ENCODE measurements around the gene PCDH12.
A peak's percentile ranks its signal among the peaks of the same experiment; 100 is the strongest.

GRCh38 chr5:141958113-141958512, at the start of gene PCDH12:
- TF ChIP-seq, protein P1, sequence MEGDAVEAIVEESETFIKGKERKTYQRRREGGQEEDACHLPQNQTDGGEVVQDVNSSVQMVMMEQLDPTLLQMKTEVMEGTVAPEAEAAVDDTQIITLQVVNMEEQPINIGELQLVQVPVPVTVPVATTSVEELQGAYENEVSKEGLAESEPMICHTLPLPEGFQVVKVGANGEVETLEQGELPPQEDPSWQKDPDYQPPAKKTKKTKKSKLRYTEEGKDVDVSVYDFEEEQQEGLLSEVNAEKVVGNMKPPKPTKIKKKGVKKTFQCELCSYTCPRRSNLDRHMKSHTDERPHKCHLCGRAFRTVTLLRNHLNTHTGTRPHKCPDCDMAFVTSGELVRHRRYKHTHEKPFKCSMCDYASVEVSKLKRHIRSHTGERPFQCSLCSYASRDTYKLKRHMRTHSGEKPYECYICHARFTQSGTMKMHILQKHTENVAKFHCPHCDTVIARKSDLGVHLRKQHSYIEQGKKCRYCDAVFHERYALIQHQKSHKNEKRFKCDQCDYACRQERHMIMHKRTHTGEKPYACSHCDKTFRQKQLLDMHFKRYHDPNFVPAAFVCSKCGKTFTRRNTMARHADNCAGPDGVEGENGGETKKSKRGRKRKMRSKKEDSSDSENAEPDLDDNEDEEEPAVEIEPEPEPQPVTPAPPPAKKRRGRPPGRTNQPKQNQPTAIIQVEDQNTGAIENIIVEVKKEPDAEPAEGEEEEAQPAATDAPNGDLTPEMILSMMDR (IDR thresholded peaks at IDR 0.05), result peak in 1 of 12 donors; percentile 7
- TF ChIP-seq POLR2A (IDR thresholded peaks at IDR 0.05), result peak in 1 of 2 donors; percentile 40

Measured in heart left ventricle (tissue), 13 donors.